IPS-18a (cell line): ENCODE measurements around the gene NAPSA.

Source experiments
- H3K27ac ChIP-seq: one replicate; pipeline ENCODE4 v1.5.1; 2013; ENCODE audit warnings: low read length
- H3K27me3 ChIP-seq: one replicate; pipeline ENCODE4 v1.6.1; 2013; ENCODE audit warnings: mild to moderate bottlenecking, low read length; ENCODE audit not compliant: control insufficient read depth, insufficient read depth
- H3K36me3 ChIP-seq: one replicate; pipeline ENCODE4 v1.6.1; 2013; ENCODE audit warnings: low read depth, low read length; ENCODE audit not compliant: control insufficient read depth
- H3K4me1 ChIP-seq: one replicate; pipeline ENCODE4 v1.6.1; 2013; ENCODE audit warnings: low read depth, low read length; ENCODE audit not compliant: control insufficient read depth
- H3K4me3 ChIP-seq: one replicate; pipeline ENCODE4 v1.5.1; 2013; ENCODE audit warnings: low read length
- H3K9ac ChIP-seq: one replicate; pipeline ENCODE4 v1.6.1; 2013; ENCODE audit warnings: mild to moderate bottlenecking, low read length, moderate library complexity
- H3K9me3 ChIP-seq: one replicate; pipeline ENCODE4 v1.6.1; 2013; ENCODE audit warnings: low read depth, low read length; ENCODE audit not compliant: control insufficient read depth

NAPSA gene

GRCh38 chr19:50383001-50383851 is 17.8 kb upstream of the NAPSA start:
- H3K36me3 ChIP-seq, result peaks cover 47% of the 10 kb centered on the region
- H3K4me1 ChIP-seq, result peaks cover 6% of the 10 kb centered on the region
- peak overlapping the region; percentile 47 for H3K4me3 ChIP-seq
- H3K9me3 ChIP-seq, result no peaks in the 10 kb centered on the region
- peak overlapping the region; percentile 8 for H3K9ac ChIP-seq
- no peaks in the 10 kb centered on the region for H3K27me3 ChIP-seq
- no peak overlapping the region for H3K27ac ChIP-seq

- H3K9me3 ChIP-seq, result no peaks in the 10 kb centered on the region
- H3K4me1 ChIP-seq, result peaks cover 6% of the 10 kb centered on the region
- no peak overlapping the region for H3K9ac ChIP-seq
- H3K27ac ChIP-seq, result no peak overlapping the region
- H3K4me3 ChIP-seq, result no peak overlapping the region
- H3K36me3 ChIP-seq, result peaks cover 43% of the 10 kb centered on the region
- no peaks in the 10 kb centered on the region for H3K27me3 ChIP-seq
Observed at GRCh38 chr19:50381881-50382729, 16.7 kb upstream of the NAPSA start.

GRCh38 chr19:50380751-50381151 is 15.3 kb upstream of the NAPSA start:
- H3K4me3 ChIP-seq, result no peak overlapping the region
- H3K27ac ChIP-seq, result no peak overlapping the region
- H3K9me3 ChIP-seq, result no peaks in the 10 kb centered on the region
- no peak overlapping the region for H3K9ac ChIP-seq
- H3K4me1 ChIP-seq, result peaks cover 6% of the 10 kb centered on the region
- no peaks in the 10 kb centered on the region for H3K27me3 ChIP-seq
- peaks cover 38% of the 10 kb centered on the region for H3K36me3 ChIP-seq

- H3K4me3 ChIP-seq, result no peak overlapping the region
- no peaks in the 10 kb centered on the region for H3K27me3 ChIP-seq
- H3K9me3 ChIP-seq, result no peaks in the 10 kb centered on the region
- H3K4me1 ChIP-seq, result peaks cover 6% of the 10 kb centered on the region
- H3K9ac ChIP-seq, result no peak overlapping the region
- H3K27ac ChIP-seq, result no peak overlapping the region
- H3K36me3 ChIP-seq, result peaks cover 38% of the 10 kb centered on the region
Observed at GRCh38 chr19:50380137-50380536, 14.7 kb upstream of the NAPSA start.

GRCh38 chr19:50379602-50380001 is 14.2 kb upstream of the NAPSA start:
- no peak overlapping the region for H3K9ac ChIP-seq
- H3K27me3 ChIP-seq, result no peaks in the 10 kb centered on the region
- H3K9me3 ChIP-seq, result no peaks in the 10 kb centered on the region
- no peak overlapping the region for H3K4me3 ChIP-seq
- no peak overlapping the region for H3K27ac ChIP-seq
- H3K36me3 ChIP-seq, result peaks cover 38% of the 10 kb centered on the region
- peaks cover 6% of the 10 kb centered on the region for H3K4me1 ChIP-seq

- Histone ChIP-seq H3K27me3 (no peaks in the 10 kb centered on the region), H3K4me1 (peaks cover 6% of the 10 kb centered on the region), H3K27ac (no peak overlapping the region), H3K9ac (no peak overlapping the region), H3K9me3 (no peaks in the 10 kb centered on the region), H3K36me3 (peaks cover 38% of the 10 kb centered on the region), H3K4me3 (no peak overlapping the region)
Observed at GRCh38 chr19:50378863-50379236, 13.4 kb upstream of the NAPSA start.

GRCh38 chr19:50378169-50378862 is 12.9 kb upstream of the NAPSA start:
- H3K4me1 ChIP-seq, result peaks cover 3% of the 10 kb centered on the region
- no peak overlapping the region for H3K27ac ChIP-seq
- no peaks in the 10 kb centered on the region for H3K9me3 ChIP-seq
- no peak overlapping the region for H3K4me3 ChIP-seq
- H3K27me3 ChIP-seq, result no peaks in the 10 kb centered on the region
- no peak overlapping the region for H3K9ac ChIP-seq
- H3K36me3 ChIP-seq, result peaks cover 38% of the 10 kb centered on the region

GRCh38 chr19:50377517-50377916 is 12.1 kb upstream of the NAPSA start:
- Histone ChIP-seq H3K4me3 (peak overlapping the region; percentile 33), H3K36me3 (peaks cover 38% of the 10 kb centered on the region)

GRCh38 chr19:50377051-50377461 is 11.6 kb upstream of the NAPSA start:
- Histone ChIP-seq H3K27ac (no peak overlapping the region), H3K27me3 (no peaks in the 10 kb centered on the region), H3K4me1 (no peaks in the 10 kb centered on the region), H3K4me3 (peak overlapping the region; percentile 33), H3K9me3 (no peaks in the 10 kb centered on the region), H3K9ac (no peak overlapping the region), H3K36me3 (peaks cover 38% of the 10 kb centered on the region)

More at GRCh38 chr19:50377517-50377916, 12.1 kb upstream of the NAPSA start:
- Histone ChIP-seq H3K4me1 (no peaks in the 10 kb centered on the region), H3K27me3 (no peaks in the 10 kb centered on the region), H3K9ac (no peak overlapping the region), H3K27ac (no peak overlapping the region), H3K9me3 (no peaks in the 10 kb centered on the region)

GRCh38 chr19:50376166-50377050 is 11.0 kb upstream of the NAPSA start, which contains the start of gene NR1H2:
TSS of gene NR1H2 (plus strand) at chr19:50376457. CDS start at chr19:50377606, 1,149 bp downstream.
- peaks cover 31% of the 10 kb centered on the region for H3K36me3 ChIP-seq
- H3K4me1 ChIP-seq, result no peaks in the 10 kb centered on the region
- H3K27ac ChIP-seq, result peak within 1 kb of the TSS; percentile 97
- peak within 1 kb of the TSS; percentile 92 for H3K4me3 ChIP-seq
- no peaks in the 10 kb centered on the region for H3K27me3 ChIP-seq
- no peaks in the 10 kb centered on the region for H3K9me3 ChIP-seq
- peak within 1 kb of the TSS; percentile 94 for H3K9ac ChIP-seq
